ENCODE data around the gene SLC51A. TPM values are rescaled to one million over a fixed set of nuclear protein-coding genes. Genes with fewer than 3 reads are reported as not detected.

SLC51A gene
- total RNA-seq (not detected in 2 replicates), polyA plus RNA-seq (not detected in 2 replicates), polyA minus RNA-seq (ENCODE audit: low replicate concordance) (not detected in 2 replicates)
- polyA plus RNA-seq (2012) = 3.3 and 6.1 TPM in 2 replicates

GRCh38 chr3:196216089-196216564, at the start of gene SLC51A:
Gene SLC51A, plus strand, starts transcription at chr3:196216534. Its CDS starts 179 bp downstream, at chr3:196216713.
- H3K36me3 ChIP-seq (ENCODE audit: control insufficient read depth, insufficient read depth, low read length) = no peaks in the 10 kb centered on the region
- H3K4me1 ChIP-seq (ENCODE audit: control insufficient read depth, extremely low read depth, insufficient read depth, low read length) = peaks cover 5% of the 10 kb centered on the region
- H2AFZ ChIP-seq (ENCODE audit: low read length) = no peak within 1 kb of the TSS
- no peak within 1 kb of the TSS for H3K27ac ChIP-seq (ENCODE audit: insufficient read depth, low read length)
- no peaks in the 10 kb centered on the region for H3K9me3 ChIP-seq (ENCODE audit: control insufficient read depth, insufficient read depth, low read depth, low read length)
- TF ChIP-seq EZH2 (IDR thresholded peaks at IDR 0.05; ENCODE audit: low read length, missing control alignments) = no peak
- TF ChIP-seq, protein P1, sequence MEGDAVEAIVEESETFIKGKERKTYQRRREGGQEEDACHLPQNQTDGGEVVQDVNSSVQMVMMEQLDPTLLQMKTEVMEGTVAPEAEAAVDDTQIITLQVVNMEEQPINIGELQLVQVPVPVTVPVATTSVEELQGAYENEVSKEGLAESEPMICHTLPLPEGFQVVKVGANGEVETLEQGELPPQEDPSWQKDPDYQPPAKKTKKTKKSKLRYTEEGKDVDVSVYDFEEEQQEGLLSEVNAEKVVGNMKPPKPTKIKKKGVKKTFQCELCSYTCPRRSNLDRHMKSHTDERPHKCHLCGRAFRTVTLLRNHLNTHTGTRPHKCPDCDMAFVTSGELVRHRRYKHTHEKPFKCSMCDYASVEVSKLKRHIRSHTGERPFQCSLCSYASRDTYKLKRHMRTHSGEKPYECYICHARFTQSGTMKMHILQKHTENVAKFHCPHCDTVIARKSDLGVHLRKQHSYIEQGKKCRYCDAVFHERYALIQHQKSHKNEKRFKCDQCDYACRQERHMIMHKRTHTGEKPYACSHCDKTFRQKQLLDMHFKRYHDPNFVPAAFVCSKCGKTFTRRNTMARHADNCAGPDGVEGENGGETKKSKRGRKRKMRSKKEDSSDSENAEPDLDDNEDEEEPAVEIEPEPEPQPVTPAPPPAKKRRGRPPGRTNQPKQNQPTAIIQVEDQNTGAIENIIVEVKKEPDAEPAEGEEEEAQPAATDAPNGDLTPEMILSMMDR (conservative IDR thresholded peaks at IDR 0.05 in 1 of 2, IDR thresholded peaks at IDR 0.05 in 1 of 2; ENCODE audit: low read depth in 1 of 2, low read length in 2 of 2) = no peak
- DNase-seq (ENCODE audit: low read depth in 2 of 2) = no peak
- H4K20me1 ChIP-seq (ENCODE audit: control insufficient read depth, extremely low read depth, insufficient read depth, low read length) = no peaks in the 10 kb centered on the region
- no peaks in the 10 kb centered on the region for H3K79me2 ChIP-seq (ENCODE audit: control insufficient read depth, insufficient read depth, low read length)
- H3K27me3 ChIP-seq (ENCODE audit: control insufficient read depth, insufficient read depth, low read length) = peaks cover 7% of the 10 kb centered on the region
- no peak within 1 kb of the TSS for H3K9ac ChIP-seq (ENCODE audit: insufficient read depth, low read length)
- H3K4me3 ChIP-seq (replicated peaks in 1 of 4; ENCODE audit: control extremely low read depth in 1 of 4, insufficient read depth in 1 of 4, low read depth in 3 of 4, low read length in 4 of 4) = no peak within 1 kb of the TSS
- H3K4me2 ChIP-seq (ENCODE audit: extremely low read depth, insufficient read depth, low read length) = no peak within 1 kb of the TSS

DNA sequence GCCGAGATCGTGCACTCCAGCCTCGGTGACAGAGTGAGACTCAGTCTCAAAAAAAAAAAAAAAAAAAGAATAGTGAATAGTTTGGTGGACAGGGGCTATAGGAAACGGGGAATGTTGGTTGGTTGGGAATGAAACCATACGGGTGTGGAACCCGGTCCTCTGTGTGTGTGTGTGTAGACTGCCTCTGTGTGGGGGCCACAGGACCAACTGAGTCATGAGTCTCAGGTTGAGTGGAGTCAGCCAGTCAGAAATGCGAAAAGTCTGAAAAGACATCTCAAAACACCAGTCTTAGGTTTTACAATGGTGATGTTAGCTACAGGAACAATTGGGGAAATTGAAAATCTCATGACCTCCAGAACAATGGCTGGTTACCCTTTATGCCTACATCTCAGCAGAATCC, 49.6 kb upstream of the SLC51A start:
- Histone ChIP-seq H2AFZ (ENCODE audit: low read length) (no peak overlapping the region), H3K4me1 (ENCODE audit: control insufficient read depth, extremely low read depth, insufficient read depth, low read length) (no peaks in the 10 kb centered on the region), H3K4me3 (replicated peaks in 1 of 4; ENCODE audit: control extremely low read depth in 1 of 4, insufficient read depth in 1 of 4, low read depth in 3 of 4, low read length in 4 of 4) (no peak overlapping the region), H3K9ac (ENCODE audit: insufficient read depth, low read length) (no peak overlapping the region), H3K79me2 (ENCODE audit: control insufficient read depth, insufficient read depth, low read length) (no peaks in the 10 kb centered on the region), H3K4me2 (ENCODE audit: extremely low read depth, insufficient read depth, low read length) (no peak overlapping the region), H3K27me3 (ENCODE audit: control insufficient read depth, insufficient read depth, low read length) (no peaks in the 10 kb centered on the region), H3K27ac (ENCODE audit: insufficient read depth, low read length) (no peak overlapping the region), H3K36me3 (ENCODE audit: control insufficient read depth, insufficient read depth, low read length) (no peaks in the 10 kb centered on the region), H4K20me1 (ENCODE audit: control insufficient read depth, extremely low read depth, insufficient read depth, low read length) (no peaks in the 10 kb centered on the region), H3K9me3 (ENCODE audit: control insufficient read depth, insufficient read depth, low read depth, low read length) (no peaks in the 10 kb centered on the region)
- DNase-seq (ENCODE audit: low read depth in 2 of 2) = no peak
- TF ChIP-seq, protein P1 (conservative IDR thresholded peaks at IDR 0.05 in 1 of 2, IDR thresholded peaks at IDR 0.05 in 1 of 2; ENCODE audit: low read depth in 1 of 2, low read length in 2 of 2) = no peak
- TF ChIP-seq EZH2 (IDR thresholded peaks at IDR 0.05; ENCODE audit: low read length, missing control alignments) = no peak

DNA sequence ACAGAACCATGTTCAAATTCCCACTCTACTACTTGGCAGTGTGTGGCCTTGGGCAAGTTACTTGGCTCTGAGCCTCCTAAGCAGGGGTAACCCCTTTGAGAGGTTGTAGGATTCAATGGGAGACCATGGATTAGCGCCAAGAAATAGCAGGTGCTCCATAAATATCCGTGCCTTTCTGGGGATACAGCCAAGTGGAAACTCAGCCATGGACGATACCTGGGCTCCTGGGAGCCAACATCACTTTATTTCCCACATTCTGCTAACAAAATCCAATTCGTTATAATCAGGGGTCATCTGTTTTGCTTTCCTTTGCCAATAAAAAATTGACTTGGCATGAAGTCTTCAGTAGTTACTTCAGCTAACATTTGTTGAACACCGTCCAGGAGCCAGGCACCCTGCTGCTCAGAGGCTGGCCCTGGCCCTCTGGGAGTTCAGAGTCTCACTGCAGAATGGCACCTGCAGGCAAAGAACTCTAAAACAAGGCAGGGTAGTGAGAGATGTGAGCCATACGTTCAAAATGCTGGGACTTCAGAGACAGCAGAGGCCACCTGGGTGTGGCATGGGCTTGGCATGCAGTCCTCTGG, 47.4 kb upstream of the SLC51A start:
- no peak overlapping the region for H3K4me3 ChIP-seq (replicated peaks in 1 of 4; ENCODE audit: control extremely low read depth in 1 of 4, insufficient read depth in 1 of 4, low read depth in 3 of 4, low read length in 4 of 4)
- TF ChIP-seq EZH2 (IDR thresholded peaks at IDR 0.05; ENCODE audit: low read length, missing control alignments) = no peak
- TF ChIP-seq, protein P1 (conservative IDR thresholded peaks at IDR 0.05 in 1 of 2, IDR thresholded peaks at IDR 0.05 in 1 of 2; ENCODE audit: low read depth in 1 of 2, low read length in 2 of 2) = no peak
- H3K27ac ChIP-seq (ENCODE audit: insufficient read depth, low read length) = no peak overlapping the region
- H3K9ac ChIP-seq (ENCODE audit: insufficient read depth, low read length) = no peak overlapping the region
- no peaks in the 10 kb centered on the region for H3K36me3 ChIP-seq (ENCODE audit: control insufficient read depth, insufficient read depth, low read length)
- no peaks in the 10 kb centered on the region for H3K9me3 ChIP-seq (ENCODE audit: control insufficient read depth, insufficient read depth, low read depth, low read length)
- no peaks in the 10 kb centered on the region for H3K79me2 ChIP-seq (ENCODE audit: control insufficient read depth, insufficient read depth, low read length)
- no peak overlapping the region for H3K4me2 ChIP-seq (ENCODE audit: extremely low read depth, insufficient read depth, low read length)
- H3K4me1 ChIP-seq (ENCODE audit: control insufficient read depth, extremely low read depth, insufficient read depth, low read length) = no peaks in the 10 kb centered on the region
- H2AFZ ChIP-seq (ENCODE audit: low read length) = no peak overlapping the region
- H3K27me3 ChIP-seq (ENCODE audit: control insufficient read depth, insufficient read depth, low read length) = no peaks in the 10 kb centered on the region
- H4K20me1 ChIP-seq (ENCODE audit: control insufficient read depth, extremely low read depth, insufficient read depth, low read length) = no peaks in the 10 kb centered on the region
- DNase-seq (ENCODE audit: low read depth in 2 of 2) = no peak
